Osteoblast (primary cell): ENCODE results near the gene NKAIN2. TPM values are rescaled to one million over a fixed set of nuclear protein-coding genes. Genes with fewer than 3 reads are reported as not detected.

ENCODE experiments used
- DNase-seq: peaks from one replicate; pipeline ENCODE4 v3.0.0; 2011; ENCODE audit warnings: low spot score, mixed read lengths; ENCODE audit not compliant: insufficient read length; ENCODE audit errors: missing footprints
- H2AFZ ChIP-seq: 2 replicates; pipeline ENCODE4 v1.6.0; 2011; ENCODE audit warnings: mild to moderate bottlenecking, low read length
- H3K27ac ChIP-seq: 2 replicates; pipeline ENCODE4 v1.5.1; 2011; ENCODE audit warnings: mild to moderate bottlenecking, low read depth, low read length, moderate library complexity
- H3K27me3 ChIP-seq: 2 replicates; pipeline ENCODE4 v1.6.0; 2012; ENCODE audit warnings: mild to moderate bottlenecking, control low read depth, inconsistent platforms, low read length, moderate library complexity; ENCODE audit not compliant: insufficient read depth
- H3K36me3 ChIP-seq: 2 replicates; pipeline ENCODE4 v1.5.1; 2011; ENCODE audit warnings: mild to moderate bottlenecking, low read length, control low read depth, moderate library complexity; ENCODE audit not compliant: insufficient read depth
- H3K4me1 ChIP-seq: 2 replicates; pipeline ENCODE4 v1.5.1; 2011; ENCODE audit warnings: mild to moderate bottlenecking, low read length, control low read depth, moderate library complexity; ENCODE audit not compliant: insufficient read depth
- H3K4me2 ChIP-seq: 2 replicates; pipeline ENCODE4 v1.6.0; 2011; ENCODE audit warnings: mild to moderate bottlenecking, low read length; ENCODE audit not compliant: insufficient read depth
- H3K4me3 ChIP-seq: fragments of 200-600 bp; sonication (generic); 3 replicates; pipeline ENCODE4 v1.5.1; 2012; ENCODE audit warnings: mild to moderate bottlenecking, low read length, inconsistent platforms; ENCODE audit not compliant: insufficient read depth
- H3K79me2 ChIP-seq: 2 replicates; pipeline ENCODE4 v1.6.0; 2012; ENCODE audit warnings: mild to moderate bottlenecking, low read length, control low read depth, inconsistent platforms; ENCODE audit not compliant: insufficient read depth
- H3K9me3 ChIP-seq: 2 replicates; pipeline ENCODE4 v1.5.1; 2011; ENCODE audit warnings: low read depth, low read length, control low read depth
- H4K20me1 ChIP-seq: 2 replicates; pipeline ENCODE4 v1.6.0; 2012; ENCODE audit warnings: mild to moderate bottlenecking, low read length, control low read depth; ENCODE audit not compliant: insufficient read depth
- total RNA-seq: library from RNA; depleted of rRNA; stranded (reverse); fragments of >200 nt; gene quantifications from 2 replicates; pipeline ENCODE4 v1.2.3, GENCODE V29; 2012
- TF ChIP-seq, protein P1 (sequence below): IDR thresholded peaks from 2 replicates; pipeline ENCODE4 v1.5.1; 2011; ENCODE audit warnings: mild to moderate bottlenecking, low read depth, low read length, moderate library complexity; ENCODE audit errors: extremely low read depth

Gene NKAIN2
- total RNA-seq, 1 donor, result under 0.01 TPM

DNA sequence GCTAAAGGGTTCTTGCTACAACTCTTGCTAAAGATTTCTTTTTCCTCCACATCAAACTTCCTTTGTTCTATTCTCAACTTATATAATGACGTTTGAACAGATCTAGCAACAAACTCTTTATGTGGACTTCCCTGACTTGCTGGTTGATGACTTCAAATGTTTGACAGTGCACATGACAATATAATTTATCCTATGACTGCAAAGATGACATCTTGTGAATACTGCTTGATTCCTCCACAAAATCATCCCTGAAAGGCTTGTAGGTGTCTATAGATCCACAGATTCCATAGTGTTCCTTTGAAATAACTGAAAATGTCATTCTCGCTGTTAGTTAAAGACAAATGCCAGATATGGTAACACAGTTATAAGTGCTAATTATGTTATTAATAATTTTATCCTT is 478.9 kb downstream of the NKAIN2 start:
- no peak overlapping the region for H3K4me2 ChIP-seq
- H3K27me3 ChIP-seq, result no peaks in the 10 kb centered on the region
- DNase-seq, result no peak
- H3K36me3 ChIP-seq, result no peaks in the 10 kb centered on the region
- H4K20me1 ChIP-seq, result no peaks in the 10 kb centered on the region
- no peaks in the 10 kb centered on the region for H3K9me3 ChIP-seq
- no peaks in the 10 kb centered on the region for H3K79me2 ChIP-seq
- TF ChIP-seq, protein P1, sequence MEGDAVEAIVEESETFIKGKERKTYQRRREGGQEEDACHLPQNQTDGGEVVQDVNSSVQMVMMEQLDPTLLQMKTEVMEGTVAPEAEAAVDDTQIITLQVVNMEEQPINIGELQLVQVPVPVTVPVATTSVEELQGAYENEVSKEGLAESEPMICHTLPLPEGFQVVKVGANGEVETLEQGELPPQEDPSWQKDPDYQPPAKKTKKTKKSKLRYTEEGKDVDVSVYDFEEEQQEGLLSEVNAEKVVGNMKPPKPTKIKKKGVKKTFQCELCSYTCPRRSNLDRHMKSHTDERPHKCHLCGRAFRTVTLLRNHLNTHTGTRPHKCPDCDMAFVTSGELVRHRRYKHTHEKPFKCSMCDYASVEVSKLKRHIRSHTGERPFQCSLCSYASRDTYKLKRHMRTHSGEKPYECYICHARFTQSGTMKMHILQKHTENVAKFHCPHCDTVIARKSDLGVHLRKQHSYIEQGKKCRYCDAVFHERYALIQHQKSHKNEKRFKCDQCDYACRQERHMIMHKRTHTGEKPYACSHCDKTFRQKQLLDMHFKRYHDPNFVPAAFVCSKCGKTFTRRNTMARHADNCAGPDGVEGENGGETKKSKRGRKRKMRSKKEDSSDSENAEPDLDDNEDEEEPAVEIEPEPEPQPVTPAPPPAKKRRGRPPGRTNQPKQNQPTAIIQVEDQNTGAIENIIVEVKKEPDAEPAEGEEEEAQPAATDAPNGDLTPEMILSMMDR, result no peak
- no peak overlapping the region for H3K27ac ChIP-seq
- no peak overlapping the region for H3K4me3 ChIP-seq
- no peaks in the 10 kb centered on the region for H3K4me1 ChIP-seq
- H2AFZ ChIP-seq, result no peak overlapping the region

DNA sequence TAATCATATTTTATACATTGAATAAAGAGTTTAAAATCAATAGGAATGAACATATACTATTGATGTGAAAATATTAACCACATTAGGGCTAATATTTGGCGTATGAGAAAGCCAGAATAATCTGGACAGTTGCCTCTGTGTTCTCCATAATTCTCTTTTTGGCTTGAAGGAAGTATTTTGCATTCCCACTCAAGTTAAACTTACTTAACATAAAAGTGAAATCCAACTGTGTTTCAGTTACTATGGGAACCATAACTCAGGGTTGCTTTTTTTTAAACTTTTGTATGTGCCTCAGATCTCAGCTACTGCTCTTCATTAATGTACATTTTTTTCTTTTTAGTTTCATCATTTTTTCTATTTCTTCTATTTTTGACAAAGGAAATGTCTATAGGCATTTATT is 479.8 kb downstream of the NKAIN2 start:
- H3K27me3 ChIP-seq, result no peaks in the 10 kb centered on the region
- no peak overlapping the region for H3K4me2 ChIP-seq
- H3K27ac ChIP-seq, result no peak overlapping the region
- H3K9me3 ChIP-seq, result no peaks in the 10 kb centered on the region
- H3K36me3 ChIP-seq, result no peaks in the 10 kb centered on the region
- TF ChIP-seq, protein P1, result no peak
- H3K4me3 ChIP-seq, result no peak overlapping the region
- H2AFZ ChIP-seq, result no peak overlapping the region
- H4K20me1 ChIP-seq, result no peaks in the 10 kb centered on the region
- no peaks in the 10 kb centered on the region for H3K4me1 ChIP-seq
- no peaks in the 10 kb centered on the region for H3K79me2 ChIP-seq
- no peak for DNase-seq

DNA sequence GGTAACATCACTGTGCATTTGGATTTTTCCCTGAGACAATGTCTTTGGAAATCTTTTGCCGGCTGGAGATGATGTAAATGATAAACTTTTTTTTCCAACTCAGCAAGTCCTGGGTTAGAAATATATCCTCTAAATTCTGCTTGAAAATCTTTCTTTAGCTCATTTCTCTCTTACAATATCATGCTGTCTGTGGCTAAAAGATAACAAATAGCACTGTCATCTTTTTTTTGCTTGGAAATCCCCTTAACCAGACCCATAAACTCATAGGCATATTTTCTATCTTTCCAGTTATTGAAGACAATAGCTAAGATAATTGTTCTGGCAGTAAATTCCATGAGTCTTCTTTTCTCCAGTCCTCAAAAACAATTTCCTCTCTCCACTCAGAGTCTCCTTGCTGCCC is 481.5 kb downstream of the NKAIN2 start:
- Histone ChIP-seq H2AFZ (no peak overlapping the region), H3K4me2 (no peak overlapping the region), H3K79me2 (no peaks in the 10 kb centered on the region), H3K9me3 (no peaks in the 10 kb centered on the region), H3K4me3 (no peak overlapping the region), H3K4me1 (no peaks in the 10 kb centered on the region), H3K36me3 (no peaks in the 10 kb centered on the region), H3K27ac (no peak overlapping the region), H4K20me1 (no peaks in the 10 kb centered on the region), H3K27me3 (no peaks in the 10 kb centered on the region)
- TF ChIP-seq, protein P1, result no peak
- no peak for DNase-seq

DNA sequence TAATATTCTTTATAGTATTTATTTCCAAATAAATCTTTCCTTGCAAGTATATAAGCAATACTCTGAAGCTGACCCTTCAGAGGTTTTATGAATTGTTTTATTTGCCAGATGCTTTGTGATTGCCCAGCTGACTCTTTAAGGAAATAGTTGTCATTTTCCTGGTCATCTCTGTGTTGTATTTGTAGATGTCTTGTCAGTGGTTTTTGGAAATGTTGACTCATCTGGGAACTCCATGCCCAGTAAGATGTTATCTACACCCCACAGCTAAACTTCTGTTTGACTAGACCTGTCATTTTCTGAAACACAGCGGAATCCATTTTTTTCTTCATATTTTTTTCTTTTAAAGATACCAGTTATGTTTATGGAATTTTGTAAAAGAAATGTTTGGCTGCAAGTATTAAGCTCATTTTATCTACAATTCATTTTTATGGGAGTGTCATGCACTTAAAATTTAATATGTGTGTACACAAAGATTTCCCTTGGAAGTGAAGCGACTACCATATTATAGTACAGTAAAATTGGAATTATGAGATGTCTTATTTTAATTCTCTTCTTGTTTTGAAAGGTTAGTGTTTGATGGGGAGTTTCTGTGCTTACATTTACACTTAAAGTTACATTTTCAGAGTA is 491.0 kb downstream of the NKAIN2 start:
- Histone ChIP-seq H3K36me3 (no peaks in the 10 kb centered on the region), H3K9me3 (no peaks in the 10 kb centered on the region), H2AFZ (no peak overlapping the region), H3K79me2 (no peaks in the 10 kb centered on the region), H3K4me1 (no peaks in the 10 kb centered on the region), H3K27me3 (no peaks in the 10 kb centered on the region), H3K4me2 (no peak overlapping the region), H4K20me1 (no peaks in the 10 kb centered on the region), H3K4me3 (no peak overlapping the region), H3K27ac (no peak overlapping the region)
- no peak for DNase-seq
- TF ChIP-seq, protein P1, result no peak
